HCT116 (cell line): Measurements from ENCODE around the gene CCDC201. TPM values are rescaled to one million over a fixed set of nuclear protein-coding genes. Genes with fewer than 3 reads are reported as not detected.

Experiments used
- ATAC-seq: fragments of 200-7000 bp; cut with Tn5 transposase; 2 replicates; pipeline ENCODE4 v1.9.1; 2020; ENCODE audit warnings: mild to moderate bottlenecking, moderate library complexity
- BruUV-seq: library from RNA; stranded (reverse); fragments of 400-500 nt; replicated peaks from 2 replicates; lab custom pipeline; 2021; lab: Mats Ljungman, UMichigan
- CTCF ChIA-PET: fragments of 300-600 bp; sonication (Branson Sonifier 250); formaldehyde crosslinking; loops from one replicate; lab custom pipeline; 2021; ENCODE audit warnings: antibody characterized with exemption; lab: Charles Lee
- POLR2A ChIA-PET: fragments of 300-600, 350-600 bp; sonication (Branson Sonifier 250); formaldehyde crosslinking; loops from one replicate; lab custom pipeline; 2021; ENCODE audit warnings: antibody characterized with exemption; lab: Charles Lee
- RAD21 ChIA-PET, 2 experiments: fragments of 300-600 bp; sonication (Branson Sonifier 250); formaldehyde crosslinking; loops; one replicate each; lab custom pipeline; 2023; ENCODE audit warnings: low total read pairs in 2 of 2; ENCODE audit not compliant: uncharacterized antibody in 2 of 2, unreplicated experiment in 2 of 2, low non-redundant PET in 1 of 2; lab: Charles Lee
- DNase-seq: peaks from one replicate; pipeline ENCODE4 v3.0.0-alpha.2; 2010; ENCODE audit warnings: low read depth, low spot score
- H2AFZ ChIP-seq: fragments of 200-600 bp; shearing (Covaris generic), sonication (generic); 2 replicates; pipeline ENCODE4 v1.6.1; 2017; ENCODE audit warnings: low read depth, mixed run types, mixed read lengths, antibody characterized with exemption, low read length; ENCODE audit not compliant: poor library complexity, severe bottlenecking
- H3K27ac ChIP-seq: 2 replicates; pipeline ENCODE4 v1.5.1; 2012; ENCODE audit warnings: low read depth, low read length
- H3K27me3 ChIP-seq: fragments of 200-600 bp; sonication (generic); 2 replicates; pipeline ENCODE4 v1.6.1; 2016; ENCODE audit warnings: mixed run types, low read length, mixed read lengths; ENCODE audit not compliant: insufficient read depth
- H3K36me3 ChIP-seq, 2 experiments: fragments of 200-500 bp in 1 of 2; fragments of 200-600 bp in 1 of 2; sonication (Bioruptor generic) in 1 of 2; sonication (generic) in 1 of 2; 2 replicates each; pipeline versions ENCODE4 v1.5.1 to v1.6.1; 2014 to 2016; ENCODE audit warnings: low read length in 2 of 2, inconsistent platforms in 1 of 2, mixed read lengths in 1 of 2, mixed run types in 1 of 2; ENCODE audit not compliant: insufficient read depth in 2 of 2, control insufficient read depth in 1 of 2
- H3K4me1 ChIP-seq, 2 experiments: fragments of 200-600 bp in 1 of 2; sonication (generic) in 1 of 2; 2 replicates each; pipeline versions ENCODE4 v1.5.1 to v1.6.1; 2012 to 2017; ENCODE audit warnings: low read length in 2 of 2, inconsistent platforms in 1 of 2, mild to moderate bottlenecking in 1 of 2, mixed read lengths in 1 of 2, mixed run types in 1 of 2, moderate library complexity in 1 of 2; ENCODE audit not compliant: insufficient read depth in 2 of 2, control insufficient read depth in 1 of 2
- H3K4me2 ChIP-seq: fragments of 200-600 bp; sonication (generic); 2 replicates; pipeline ENCODE4 v1.6.1; 2017; ENCODE audit warnings: mixed run types, low read length, mixed read lengths
- H3K4me3 ChIP-seq, 2 experiments: fragments of 200-600 bp in 1 of 2; sonication (generic) in 1 of 2; replicated peaks in 1 of 2; 2 replicates each; pipeline ENCODE4 v1.5.1; 2011 to 2016; ENCODE audit warnings: low read length in 2 of 2, control low read depth in 1 of 2, low read depth in 1 of 2, mild to moderate bottlenecking in 1 of 2, mixed read lengths in 1 of 2, mixed run types in 1 of 2
- H3K79me2 ChIP-seq: fragments of 200-600 bp; sonication (generic); 2 replicates; pipeline ENCODE4 v1.6.1; 2017; ENCODE audit warnings: mild to moderate bottlenecking, mixed run types, low read length, moderate library complexity, mixed read lengths; ENCODE audit not compliant: insufficient read depth
- H3K9ac ChIP-seq: fragments of 200-600 bp; sonication (generic); 2 replicates; pipeline ENCODE4 v1.6.1; 2016; ENCODE audit warnings: low read length, mixed read lengths
- H3K9me2 ChIP-seq: fragments of 200-600 bp; sonication (generic), shearing (Covaris generic); 2 replicates; pipeline ENCODE4 v1.6.1; 2017; ENCODE audit warnings: mixed run types, mild to moderate bottlenecking, moderate library complexity; ENCODE audit not compliant: insufficient read depth
- H3K9me3 ChIP-seq, 2 experiments: fragments of 200-500 bp in 1 of 2; fragments of 200-600 bp in 1 of 2; sonication (Bioruptor generic) in 1 of 2; sonication (generic) in 1 of 2; 2 replicates each; pipeline ENCODE4 v1.6.1; 2014 to 2017; ENCODE audit warnings: low read length in 2 of 2, mixed read lengths in 2 of 2, inconsistent platforms in 1 of 2, low read depth in 1 of 2, mild to moderate bottlenecking in 1 of 2, mixed run types in 1 of 2, moderate library complexity in 1 of 2; ENCODE audit not compliant: control insufficient read depth in 1 of 2, insufficient read depth in 1 of 2
- H4K20me1 ChIP-seq: fragments of 200-600 bp; sonication (generic), shearing (Covaris generic); 2 replicates; pipeline ENCODE4 v1.6.1; 2017; ENCODE audit warnings: mixed run types, mild to moderate bottlenecking, moderate library complexity; ENCODE audit not compliant: insufficient read depth
- EGR1 ChIP-seq: IDR thresholded peaks from 2 replicates; pipeline ENCODE4 v1.6.1; 2012; ENCODE audit warnings: low read depth
- ELF1 ChIP-seq: IDR thresholded peaks from 2 replicates; pipeline ENCODE4 v1.6.1; 2012; ENCODE audit warnings: low read depth, borderline replicate concordance
- EZH2 ChIP-seq: fragments of 200-600 bp; sonication (generic); IDR thresholded peaks from 2 replicates; pipeline ENCODE4 v1.6.1; 2017; ENCODE audit warnings: antibody characterized with exemption, mixed run types
- JUND ChIP-seq: IDR thresholded peaks from 2 replicates; pipeline ENCODE4 v1.6.1; 2012
- POLR2AphosphoS5 ChIP-seq: IDR thresholded peaks from 2 replicates; pipeline ENCODE4 v1.6.1; 2011; ENCODE audit warnings: mild to moderate bottlenecking, low read depth, low read length, moderate library complexity
- RAD21 ChIP-seq: IDR thresholded peaks from 2 replicates; pipeline ENCODE4 v1.6.1; 2012; ENCODE audit warnings: low read depth, mild to moderate bottlenecking
- SIN3A ChIP-seq: IDR thresholded peaks from 2 replicates; pipeline ENCODE4 v1.6.1; 2012; ENCODE audit warnings: low read depth
- SP1 ChIP-seq: IDR thresholded peaks from 2 replicates; pipeline ENCODE4 v1.6.1; 2012; ENCODE audit warnings: low read depth
- TCF7L2 ChIP-seq: IDR thresholded peaks from 2 replicates; pipeline ENCODE4 v1.7.0; 2011; ENCODE audit warnings: borderline replicate concordance, inconsistent platforms; ENCODE audit not compliant: insufficient read depth, insufficient read length; ENCODE audit errors: extremely low read depth
- YY1 ChIP-seq: IDR thresholded peaks from 2 replicates; pipeline ENCODE4 v1.6.1; 2011; ENCODE audit warnings: low read length, low read depth, moderate library complexity, mild to moderate bottlenecking; ENCODE audit not compliant: insufficient replicate concordance; ENCODE audit errors: extremely low read depth
- ZFX ChIP-seq: fragments of 450-650 bp; IDR thresholded peaks from 2 replicates; pipeline ENCODE4 v1.6.1; 2017
- ZNF274 ChIP-seq: fragments of 200-500 bp; sonication (Bioruptor generic); IDR thresholded peaks from 2 replicates; pipeline ENCODE4 v1.6.1; 2014; ENCODE audit warnings: mild to moderate bottlenecking, low read depth, low read length, inconsistent platforms
- intact Hi-C: fragments of 100-400 bp; cut with micrococcal nuclease; formaldehyde crosslinking; loops from 2 replicates; pipeline ENCODE4 v1.10.0; 2022
- total RNA-seq: library from RNA; stranded (reverse); gene quantifications from one replicate; pipeline ENCODE4 v1.2.1, GENCODE V29; 2021; ENCODE audit not compliant: unreplicated experiment
- TF ChIP-seq, protein P1 (sequence below): IDR thresholded peaks from 2 replicates; pipeline ENCODE4 v1.6.1; 2012
- TF ChIP-seq, protein P2 (sequence below), 3 experiments: fragments of 200-600 bp in 1 of 3; sonication (generic) in 1 of 3; IDR thresholded peaks in 2 of 3; conservative IDR thresholded peaks in 1 of 3; 2 replicates each; pipeline ENCODE4 v1.5.1; 2012 to 2017; ENCODE audit warnings: low read depth in 2 of 3, low read length in 2 of 3, antibody characterized with exemption in 1 of 3, borderline replicate concordance in 1 of 3, control low read depth in 1 of 3, mild to moderate bottlenecking in 1 of 3, mixed read lengths in 1 of 3, mixed run types in 1 of 3, moderate library complexity in 1 of 3; ENCODE audit not compliant: insufficient read depth in 1 of 3
- TF ChIP-seq, protein P3 (sequence below): IDR thresholded peaks from 2 replicates; pipeline ENCODE4 v1.6.1; 2012; ENCODE audit warnings: low read depth

CCDC201 gene
- total RNA-seq, 1 experiment from 2014 or later = not detected

DNA sequence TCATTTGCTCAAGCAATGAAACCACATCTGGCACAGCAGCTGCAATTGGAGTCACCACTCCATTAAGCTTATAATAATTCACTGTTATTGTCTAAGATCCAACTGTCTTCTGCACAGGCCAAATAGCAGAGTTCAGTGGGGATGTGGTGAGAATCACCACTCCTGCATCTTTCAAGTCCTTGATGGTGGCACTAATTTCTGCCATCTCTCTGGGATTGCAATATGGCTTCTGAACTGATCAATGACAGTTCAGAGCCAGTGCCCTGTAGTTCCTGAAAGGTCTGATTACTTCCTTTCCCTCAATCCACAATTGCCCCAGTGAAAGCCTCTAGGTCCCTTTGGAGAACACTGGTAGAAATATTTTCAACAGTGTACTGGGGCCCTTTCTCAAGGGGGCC lies 21.8 kb upstream of the CCDC201 start:
- H3K4me3 ChIP-seq = no peak overlapping the region
- DNase-seq = no peak
- H3K79me2 ChIP-seq = no peaks in the 10 kb centered on the region
- no peaks in the 10 kb centered on the region for H3K27me3 ChIP-seq
- ChIA-PET CTCF (no interaction called here), RAD21 (no interaction called here)
- no TSS peak for BruUV-seq
- TF ChIP-seq TCF7L2 = no peak
- TF ChIP-seq SIN3A = no peak
- TF ChIP-seq, all 23 proteins: peak for 0
- no peaks in the 10 kb centered on the region for H3K36me3 ChIP-seq
- no peak overlapping the region for H3K4me2 ChIP-seq
- H3K9ac ChIP-seq = no peak overlapping the region
- intact Hi-C loops = loop anchor here (10.0 kb wide), 1 partner anchor 1280 kb away; no protein-coding TSS in a partner anchor
- POLR2A ChIA-PET = no interaction called here
- H3K27ac ChIP-seq = no peak overlapping the region
- no peaks in the 10 kb centered on the region for H3K9me3 ChIP-seq
- no peak for ATAC-seq
- H3K9me2 ChIP-seq = no peaks in the 10 kb centered on the region
- no peaks in the 10 kb centered on the region for H3K4me1 ChIP-seq
- H4K20me1 ChIP-seq = no peaks in the 10 kb centered on the region
- H2AFZ ChIP-seq = no peak overlapping the region

DNA sequence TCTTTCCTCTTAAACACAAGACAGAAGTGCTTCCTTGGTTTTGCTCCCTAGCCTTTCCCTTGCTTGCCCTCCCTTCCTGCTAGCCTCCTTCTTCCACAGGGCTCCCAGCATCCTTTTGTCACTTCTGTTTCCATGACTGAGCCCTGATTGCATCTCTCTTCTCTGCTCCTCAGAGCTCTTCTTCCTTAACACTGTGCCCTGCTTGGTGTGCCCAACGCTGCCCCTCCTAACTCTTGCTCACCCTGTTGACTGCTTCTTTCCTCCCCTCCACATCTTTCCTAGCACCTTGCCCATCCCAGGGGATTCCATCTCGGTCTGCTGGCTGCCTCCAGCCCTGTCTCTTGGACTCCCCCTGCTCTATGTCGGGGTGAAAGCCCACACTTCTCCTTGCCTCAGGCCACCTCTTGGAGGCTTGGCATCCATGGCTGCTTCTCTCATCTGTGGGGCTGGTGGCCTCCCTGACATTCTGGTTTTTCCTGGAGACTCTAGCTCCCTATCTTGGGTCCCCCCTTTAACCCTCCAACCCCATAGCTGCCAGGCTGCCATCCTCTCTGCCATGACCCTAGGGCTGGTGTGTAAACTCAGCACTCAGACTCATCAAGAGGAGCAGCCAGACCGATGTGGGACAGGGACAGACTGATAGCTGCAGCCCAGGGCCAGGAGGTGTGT lies 21.2 kb upstream of the CCDC201 start:
- H4K20me1 ChIP-seq = no peaks in the 10 kb centered on the region
- H3K27ac ChIP-seq = no peak overlapping the region
- H3K4me3 ChIP-seq = no peak overlapping the region
- H3K4me2 ChIP-seq = no peak overlapping the region
- no peaks in the 10 kb centered on the region for H3K9me2 ChIP-seq
- no peaks in the 10 kb centered on the region for H3K9me3 ChIP-seq
- no peak overlapping the region for H3K9ac ChIP-seq
- H3K79me2 ChIP-seq = no peaks in the 10 kb centered on the region
- RAD21 ChIA-PET = no interaction called here
- no TSS peak for BruUV-seq
- DNase-seq = no peak
- no peaks in the 10 kb centered on the region for H3K36me3 ChIP-seq
- intact Hi-C loops = loop anchor here (10.0 kb wide), 1 partner anchor 1281 kb away; no protein-coding TSS in a partner anchor
- no peak for ATAC-seq
- no peaks in the 10 kb centered on the region for H3K27me3 ChIP-seq
- H2AFZ ChIP-seq = no peak overlapping the region
- H3K4me1 ChIP-seq = no peaks in the 10 kb centered on the region
- CTCF ChIA-PET = no interaction called here
- POLR2A ChIA-PET = no interaction called here
- TF ChIP-seq EGR1 = no peak
- TF ChIP-seq, protein P1, sequence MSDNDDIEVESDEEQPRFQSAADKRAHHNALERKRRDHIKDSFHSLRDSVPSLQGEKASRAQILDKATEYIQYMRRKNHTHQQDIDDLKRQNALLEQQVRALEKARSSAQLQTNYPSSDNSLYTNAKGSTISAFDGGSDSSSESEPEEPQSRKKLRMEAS = no peak
- no peak for TF ChIP-seq RAD21
- no peak for TF ChIP-seq POLR2AphosphoS5
- TF ChIP-seq ZNF274 = no peak
- no peak for TF ChIP-seq EZH2
- TF ChIP-seq ELF1 = no peak
- TF ChIP-seq SP1 = no peak
- no peak for TF ChIP-seq JUND
- TF ChIP-seq, protein P2, sequence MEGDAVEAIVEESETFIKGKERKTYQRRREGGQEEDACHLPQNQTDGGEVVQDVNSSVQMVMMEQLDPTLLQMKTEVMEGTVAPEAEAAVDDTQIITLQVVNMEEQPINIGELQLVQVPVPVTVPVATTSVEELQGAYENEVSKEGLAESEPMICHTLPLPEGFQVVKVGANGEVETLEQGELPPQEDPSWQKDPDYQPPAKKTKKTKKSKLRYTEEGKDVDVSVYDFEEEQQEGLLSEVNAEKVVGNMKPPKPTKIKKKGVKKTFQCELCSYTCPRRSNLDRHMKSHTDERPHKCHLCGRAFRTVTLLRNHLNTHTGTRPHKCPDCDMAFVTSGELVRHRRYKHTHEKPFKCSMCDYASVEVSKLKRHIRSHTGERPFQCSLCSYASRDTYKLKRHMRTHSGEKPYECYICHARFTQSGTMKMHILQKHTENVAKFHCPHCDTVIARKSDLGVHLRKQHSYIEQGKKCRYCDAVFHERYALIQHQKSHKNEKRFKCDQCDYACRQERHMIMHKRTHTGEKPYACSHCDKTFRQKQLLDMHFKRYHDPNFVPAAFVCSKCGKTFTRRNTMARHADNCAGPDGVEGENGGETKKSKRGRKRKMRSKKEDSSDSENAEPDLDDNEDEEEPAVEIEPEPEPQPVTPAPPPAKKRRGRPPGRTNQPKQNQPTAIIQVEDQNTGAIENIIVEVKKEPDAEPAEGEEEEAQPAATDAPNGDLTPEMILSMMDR (IDR thresholded peaks at IDR 0.05 in 2 of 3, conservative IDR thresholded peaks at IDR 0.05 in 1 of 3; ENCODE audit: borderline replicate concordance in 1 of 3, insufficient read depth in 1 of 3, low read depth in 2 of 3, low read length in 2 of 3) = no peak
- no peak for TF ChIP-seq YY1
- TF ChIP-seq SIN3A = no peak
- TF ChIP-seq ZFX = no peak
- TF ChIP-seq, protein P3, sequence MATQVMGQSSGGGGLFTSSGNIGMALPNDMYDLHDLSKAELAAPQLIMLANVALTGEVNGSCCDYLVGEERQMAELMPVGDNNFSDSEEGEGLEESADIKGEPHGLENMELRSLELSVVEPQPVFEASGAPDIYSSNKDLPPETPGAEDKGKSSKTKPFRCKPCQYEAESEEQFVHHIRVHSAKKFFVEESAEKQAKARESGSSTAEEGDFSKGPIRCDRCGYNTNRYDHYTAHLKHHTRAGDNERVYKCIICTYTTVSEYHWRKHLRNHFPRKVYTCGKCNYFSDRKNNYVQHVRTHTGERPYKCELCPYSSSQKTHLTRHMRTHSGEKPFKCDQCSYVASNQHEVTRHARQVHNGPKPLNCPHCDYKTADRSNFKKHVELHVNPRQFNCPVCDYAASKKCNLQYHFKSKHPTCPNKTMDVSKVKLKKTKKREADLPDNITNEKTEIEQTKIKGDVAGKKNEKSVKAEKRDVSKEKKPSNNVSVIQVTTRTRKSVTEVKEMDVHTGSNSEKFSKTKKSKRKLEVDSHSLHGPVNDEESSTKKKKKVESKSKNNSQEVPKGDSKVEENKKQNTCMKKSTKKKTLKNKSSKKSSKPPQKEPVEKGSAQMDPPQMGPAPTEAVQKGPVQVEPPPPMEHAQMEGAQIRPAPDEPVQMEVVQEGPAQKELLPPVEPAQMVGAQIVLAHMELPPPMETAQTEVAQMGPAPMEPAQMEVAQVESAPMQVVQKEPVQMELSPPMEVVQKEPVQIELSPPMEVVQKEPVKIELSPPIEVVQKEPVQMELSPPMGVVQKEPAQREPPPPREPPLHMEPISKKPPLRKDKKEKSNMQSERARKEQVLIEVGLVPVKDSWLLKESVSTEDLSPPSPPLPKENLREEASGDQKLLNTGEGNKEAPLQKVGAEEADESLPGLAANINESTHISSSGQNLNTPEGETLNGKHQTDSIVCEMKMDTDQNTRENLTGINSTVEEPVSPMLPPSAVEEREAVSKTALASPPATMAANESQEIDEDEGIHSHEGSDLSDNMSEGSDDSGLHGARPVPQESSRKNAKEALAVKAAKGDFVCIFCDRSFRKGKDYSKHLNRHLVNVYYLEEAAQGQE = no peak
